Stimulated activated CD4-positive, alpha-beta T cell treated with anti-CD3 and anti-CD28 coated beads, Interleukin-15, amount 100 ng/mL, for 48 hours (primary cell): ENCODE results near the gene GTF2F1.
"Not testable (repeated sequence)": the region's sequence is repeated elsewhere in the genome, so short reads cannot be mapped to it uniquely, and the experiment has no call there.

Experiments
- DNase-seq, 2 donors: peaks; one replicate each; pipeline ENCODE4 v3.0.0-alpha.2; 2020; ENCODE audit warnings: low read depth in 2 of 2

The GTF2F1 gene

DNA sequence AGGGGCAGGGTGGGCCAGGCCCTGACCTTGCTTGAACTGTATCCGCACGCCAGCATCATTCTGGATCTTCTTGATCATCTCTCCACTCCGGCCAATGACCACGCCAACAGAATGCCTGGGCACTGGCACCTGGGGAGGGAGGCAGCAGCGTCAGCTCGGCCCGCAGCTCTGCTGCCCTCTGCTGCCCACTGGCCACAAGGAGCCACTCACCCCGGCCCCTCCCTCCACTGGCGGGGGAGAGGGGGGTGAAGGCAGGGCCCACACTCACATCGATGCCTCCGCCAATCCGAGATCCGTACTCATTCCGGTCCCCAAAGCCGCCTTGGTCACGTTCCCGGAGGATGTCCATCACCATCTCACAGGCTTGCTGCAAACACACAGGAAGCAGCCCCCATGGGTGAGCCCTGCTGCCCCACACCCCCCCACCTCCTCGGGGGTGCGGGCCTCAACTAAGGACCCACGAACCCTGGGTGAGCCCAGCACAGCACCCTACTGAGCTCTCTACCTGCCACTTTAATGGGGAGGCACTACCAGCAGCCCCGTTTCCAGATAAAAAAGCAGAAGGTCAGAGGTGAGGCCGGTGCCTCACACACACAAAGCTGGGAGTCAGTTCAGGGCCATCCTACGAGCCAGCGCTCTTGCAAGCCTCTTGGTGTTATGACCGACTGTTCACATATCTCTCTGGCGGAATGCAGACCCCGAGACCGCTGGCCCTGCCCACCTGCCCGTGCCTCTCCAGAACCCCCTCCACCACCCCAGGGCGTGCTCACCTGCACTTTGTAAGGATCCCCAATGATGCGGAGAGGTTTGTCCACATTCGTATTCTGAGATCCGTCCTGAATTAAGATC, 25.0 kb upstream of the GTF2F1 start:
- DNase-seq: no peak

GRCh38 chr19:6416658-6417405, 23.9 kb upstream of the GTF2F1 start:
- no peak for DNase-seq

DNA sequence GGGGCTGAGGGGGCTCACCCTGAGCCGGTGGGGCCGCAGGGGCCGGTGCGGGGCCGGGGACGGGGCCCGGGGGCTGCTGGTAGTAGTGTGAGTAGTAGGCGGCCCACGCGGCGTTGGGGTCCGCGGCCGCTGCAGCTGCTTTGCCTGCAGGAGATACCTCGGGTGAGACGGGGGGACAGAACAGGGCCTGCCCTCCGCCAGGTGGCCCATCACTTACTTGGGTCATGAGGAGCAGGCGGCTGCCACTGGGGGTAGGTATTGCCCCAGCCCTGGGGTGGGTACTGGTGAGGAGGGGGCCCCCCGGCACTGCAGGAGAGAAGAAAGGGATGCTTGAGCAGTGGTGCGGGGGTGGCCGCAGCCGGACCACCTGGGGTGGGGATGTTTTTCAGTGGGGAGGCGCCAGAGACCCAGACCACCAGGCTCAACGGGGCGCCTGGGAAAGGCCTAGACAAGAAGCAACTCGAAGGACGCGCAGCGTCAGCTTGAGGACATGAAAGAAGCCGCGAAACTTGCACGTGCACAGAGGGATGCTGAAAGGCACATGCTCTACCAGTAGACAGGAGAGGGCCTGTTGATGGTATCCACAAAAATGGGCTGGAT, 22.7 kb upstream of the GTF2F1 start:
- no peak for DNase-seq

DNA sequence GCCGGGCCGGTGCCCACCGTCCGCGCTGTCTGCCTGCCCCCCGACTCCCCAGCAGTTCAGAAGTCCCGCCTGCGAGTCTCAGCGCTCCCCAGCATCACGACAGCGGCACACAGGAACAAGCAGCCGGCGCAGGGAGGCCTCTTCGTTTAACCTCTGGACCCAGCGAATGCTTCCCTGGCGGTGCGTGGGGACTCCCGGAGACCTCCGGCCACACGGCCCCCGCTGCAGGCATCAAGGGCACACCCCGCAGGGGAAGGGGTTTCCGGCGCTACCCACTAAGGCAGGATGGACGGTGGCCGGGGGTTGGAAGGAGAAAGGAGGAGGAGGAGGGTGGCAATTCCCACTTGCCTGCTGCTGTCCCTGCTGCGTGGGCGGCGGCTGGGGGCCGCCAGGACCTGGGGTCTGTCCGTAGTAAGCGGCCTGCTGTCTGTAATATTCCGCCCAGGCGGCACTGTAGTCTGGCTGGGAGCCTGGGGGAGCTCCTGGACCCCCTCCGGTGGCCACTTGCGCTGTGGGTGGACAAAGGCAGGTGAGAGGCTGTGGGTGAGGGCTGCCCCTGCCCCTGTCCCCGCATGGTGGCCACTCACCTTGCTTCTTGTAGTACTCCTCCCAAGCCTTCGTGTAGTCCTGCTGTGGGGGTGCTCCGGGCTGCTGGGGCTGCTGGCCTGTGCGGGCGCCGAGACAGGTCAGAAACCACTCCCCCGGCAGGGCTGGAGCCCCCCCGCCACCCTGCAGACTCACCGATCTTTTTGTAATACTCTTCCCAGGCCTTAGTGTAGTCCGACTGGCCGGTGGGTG, 22.0 kb upstream of the GTF2F1 start:
- no peak for DNase-seq

- DNase-seq: no peak
These were observed 21.0 kb upstream of the GTF2F1 start for GRCh38 chr19:6413721-6414643.

DNA sequence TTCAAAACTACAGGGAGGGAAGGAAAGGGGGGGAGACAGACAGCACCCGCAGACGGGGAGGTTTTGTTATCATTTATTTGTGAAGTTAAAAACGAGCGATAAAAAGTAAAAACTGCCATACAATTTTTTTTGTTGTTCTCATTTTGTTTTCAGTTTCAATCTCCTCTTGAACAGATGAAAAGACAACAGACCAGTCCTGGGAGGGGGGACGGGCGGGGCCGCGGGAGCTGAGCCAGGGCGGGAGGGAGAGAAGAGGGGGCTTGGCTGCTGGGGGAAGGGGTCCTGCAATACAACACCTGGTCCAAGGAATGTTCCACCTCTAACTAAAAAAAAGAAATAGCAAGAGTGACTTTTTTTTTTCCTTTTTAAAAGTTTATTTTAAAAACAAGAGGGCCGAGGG, 20.3 kb upstream of the GTF2F1 start:
- no peak for DNase-seq

DNA sequence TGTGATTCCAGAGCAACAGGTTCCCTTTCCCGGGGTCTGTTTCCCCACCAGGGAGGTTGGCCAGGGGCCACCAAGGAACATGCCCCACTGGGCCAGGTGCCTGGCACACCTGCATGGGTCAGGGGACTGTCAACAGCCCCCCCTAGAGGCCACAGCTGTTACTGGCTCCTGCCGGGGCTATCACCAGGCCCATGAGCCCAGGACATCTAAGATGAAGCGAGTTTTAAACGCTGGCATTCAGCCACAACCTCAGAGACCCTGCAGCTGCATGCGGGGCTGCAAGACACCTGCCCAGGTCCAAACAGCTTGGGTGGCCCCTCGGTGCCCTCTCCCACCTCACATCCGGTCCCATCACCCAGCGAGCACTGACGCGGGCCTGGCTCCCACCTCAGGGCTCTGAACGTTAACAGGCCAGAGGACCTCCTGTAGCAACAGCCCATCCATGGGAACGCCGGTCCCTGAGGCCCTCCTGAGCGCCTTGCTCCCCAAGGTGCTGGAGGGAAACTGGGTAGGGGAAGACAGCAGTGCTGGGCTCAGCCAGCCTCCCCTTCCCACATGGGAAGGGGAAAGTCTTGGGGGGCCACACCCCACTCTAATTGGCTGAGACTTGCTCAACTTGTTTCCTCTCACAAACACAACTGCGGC, 19.6 kb upstream of the GTF2F1 start:
- peak in 1 of 2 donors; percentile 51 for DNase-seq

DNA sequence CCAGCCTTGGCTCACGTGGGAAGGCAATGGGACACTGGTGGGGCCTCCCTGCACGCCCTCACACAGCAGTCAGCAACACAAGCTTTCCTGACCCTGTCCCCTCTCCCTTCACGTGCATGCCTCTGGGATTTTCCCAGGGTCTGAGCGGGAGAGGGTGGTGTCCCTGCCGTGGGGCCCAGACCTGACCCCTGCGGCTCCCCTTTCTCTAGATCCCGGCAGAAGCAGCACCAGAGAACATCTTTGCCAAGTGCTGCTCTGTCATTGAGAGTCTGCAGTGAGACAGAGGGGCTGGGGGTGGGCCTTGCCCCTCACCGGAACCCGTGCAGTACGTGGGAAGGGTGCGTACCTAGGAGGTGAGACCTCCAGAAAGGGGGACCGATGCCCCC, 19.1 kb upstream of the GTF2F1 start:
- no peak for DNase-seq

DNA sequence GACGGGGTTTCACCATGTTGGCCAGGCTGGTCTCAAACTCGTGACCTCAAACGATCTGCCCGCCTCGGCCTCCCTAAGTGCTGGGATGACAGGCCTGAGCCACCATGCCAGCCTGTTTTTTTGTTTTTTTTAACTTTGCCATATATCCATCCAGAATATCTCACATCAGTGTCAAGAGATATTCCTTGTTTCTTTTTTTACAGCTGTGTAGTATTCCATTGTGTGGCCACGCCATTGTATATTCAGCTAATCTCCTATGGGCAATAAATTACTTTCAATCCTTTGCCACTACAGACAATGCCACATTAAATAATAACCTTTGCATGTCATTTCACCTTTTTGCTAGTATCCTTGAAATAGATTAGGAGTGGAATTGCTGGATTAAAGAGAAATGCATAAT, 16.4 kb upstream of the GTF2F1 start:
- DNase-seq: no peak

GRCh38 chr19:6406401-6406800, 13.4 kb upstream of the GTF2F1 start:
- no peak for DNase-seq

- DNase-seq: no peak
These were observed 10.1 kb upstream of the GTF2F1 start for GRCh38 chr19:6402837-6403608.

- no peak for DNase-seq
These were observed 9.1 kb upstream of the GTF2F1 start for GRCh38 chr19:6402058-6402457.

- not testable (repeated sequence) for DNase-seq
These were observed 7.3 kb upstream of the GTF2F1 start for GRCh38 chr19:6400062-6400944.

GRCh38 chr19:6396305-6396704, 3.3 kb upstream of the GTF2F1 start:
- no peak for DNase-seq

DNA sequence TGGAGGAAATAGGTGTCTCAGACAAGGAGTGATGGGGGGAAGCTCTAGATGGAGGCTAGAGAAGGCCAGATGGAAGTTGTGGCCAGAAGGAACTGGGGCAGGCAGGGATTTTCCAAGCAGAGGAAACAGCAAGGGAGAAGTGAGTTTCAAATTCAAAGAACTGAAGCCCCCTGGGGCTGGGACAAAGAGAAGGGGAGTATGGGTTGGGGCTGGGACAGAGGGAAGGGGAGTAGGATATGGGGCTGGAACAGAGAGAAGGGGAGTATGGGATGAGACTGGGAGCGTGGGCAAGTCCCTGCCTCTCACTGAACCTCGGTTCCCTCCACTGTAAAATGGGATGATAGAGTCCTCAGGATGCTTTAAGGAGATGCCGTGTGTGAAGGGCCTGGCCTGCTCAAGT, 1.9 kb upstream of the GTF2F1 start:
- DNase-seq: no peak

DNA sequence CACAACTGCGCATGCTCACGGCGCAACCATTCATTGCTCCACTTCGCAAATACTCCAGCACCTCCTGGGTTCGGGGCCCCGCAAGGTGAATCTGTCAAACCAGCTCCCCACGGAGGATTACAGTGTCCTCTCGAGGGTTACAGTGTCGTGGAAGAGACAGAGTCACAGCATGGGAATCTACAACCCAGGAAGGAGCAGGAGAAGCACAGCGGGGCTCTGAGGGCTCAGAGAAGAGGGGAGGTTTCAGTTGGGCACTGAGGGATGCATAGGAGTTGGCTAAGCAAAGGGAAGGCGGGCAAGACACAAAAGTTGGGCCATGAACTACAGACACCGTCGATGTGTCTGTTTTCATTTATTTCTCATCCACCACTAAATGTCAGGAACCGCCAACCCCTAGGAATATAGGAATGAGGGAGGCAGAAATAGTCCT, 1.0 kb upstream of the GTF2F1 start:
- DNase-seq: peak in 1 of 2 donors; percentile 69

- no peak for DNase-seq
These were observed 517 bp downstream of the GTF2F1 start for GRCh38 chr19:6392221-6393073.

DNA sequence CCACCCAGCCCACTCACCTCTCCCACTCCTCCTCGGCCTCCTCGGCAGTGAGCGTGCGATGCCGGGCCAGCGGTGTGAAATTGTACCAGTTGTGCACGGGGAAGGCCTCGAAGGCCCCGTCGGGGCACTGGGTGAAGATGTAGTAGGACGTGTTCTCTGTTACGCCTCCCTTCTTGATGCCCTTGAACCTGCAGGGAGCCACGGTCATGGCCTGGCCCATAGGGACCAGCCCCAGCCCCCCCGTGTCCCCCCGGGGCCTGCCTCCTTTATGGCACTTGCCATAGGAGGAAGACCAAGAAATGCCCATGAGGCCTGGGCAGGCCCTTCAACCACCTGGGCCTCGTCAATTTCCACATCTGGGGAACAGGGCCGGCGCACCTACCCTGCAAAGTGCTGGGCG, 5.6 kb downstream of the GTF2F1 start:
- DNase-seq: no peak
